HepG2 (cell line): ENCODE results near the gene GALNT16.

Experiments
- CCAR2 ChIP-seq: fragments of 200-400 bp; formaldehyde crosslinking; optimal IDR thresholded peaks from 2 replicates; pipeline ENCODE3; 2018; ENCODE audit warnings: low read depth, mild to moderate bottlenecking, low read length, moderate library complexity
- FOXA1 ChIP-seq, 2 experiments: fragments of 450-650 bp in 1 of 2; sonication (generic) in 1 of 2; formaldehyde crosslinking in 1 of 2; IDR thresholded peaks; 2 replicates each; pipeline versions ENCODE4 v1.4.0 to v1.6.1; 2016 to 2020; ENCODE audit warnings: missing genetic modification reagents in 1 of 2
- IKZF4 ChIP-seq: sonication (generic); formaldehyde crosslinking; IDR thresholded peaks from 2 replicates; pipeline ENCODE4 v1.5.1; 2020; ENCODE audit warnings: borderline replicate concordance, mild to moderate bottlenecking, low read depth, missing genetic modification reagents; ENCODE audit errors: not compliant biosample characterization
- NFYB ChIP-seq: sonication (generic); formaldehyde crosslinking; IDR thresholded peaks from 2 replicates; pipeline ENCODE4 v1.4.0; 2020; ENCODE audit warnings: missing genetic modification reagents
- POLR2AphosphoS5 ChIP-seq: IDR thresholded peaks from 2 replicates; pipeline ENCODE4 v1.6.1; 2012; ENCODE audit warnings: low read depth, low read length
- ZBTB26 ChIP-seq: IDR thresholded peaks from 2 replicates; pipeline ENCODE4 v1.6.1; 2016; ENCODE audit warnings: missing compliant biosample characterization, missing genetic modification reagents, borderline replicate concordance
- ZNF12 ChIP-seq: sonication (generic); formaldehyde crosslinking; IDR thresholded peaks from 2 replicates; pipeline ENCODE4 v1.5.0; 2020; ENCODE audit warnings: missing genetic modification reagents
- ZNF274 ChIP-seq: sonication (generic); formaldehyde crosslinking; IDR thresholded peaks from 2 replicates; pipeline ENCODE4 v1.5.1; 2020; ENCODE audit warnings: mild to moderate bottlenecking, missing genetic modification reagents
- TF ChIP-seq, protein P1 (sequence below): sonication (generic); formaldehyde crosslinking; IDR thresholded peaks from 2 replicates; pipeline ENCODE4 v1.5.0; 2020; ENCODE audit warnings: missing genetic modification reagents, mild to moderate bottlenecking, borderline replicate concordance
- TF ChIP-seq, protein P2 (sequence below): sonication (generic); formaldehyde crosslinking; IDR thresholded peaks from 2 replicates; pipeline ENCODE4 v1.5.0; 2020; ENCODE audit warnings: mild to moderate bottlenecking, missing genetic modification reagents, moderate library complexity

GRCh38 chr14:69363964-69364363 is 104.0 kb downstream of the GALNT16 start:
- TF ChIP-seq ZNF274 (CRISPR knock-in tag), result no peak
- TF ChIP-seq ZNF12 (CRISPR knock-in tag), result no peak
- TF ChIP-seq FOXA1 (IDR thresholded peaks at IDR 0.05), result no peak
- no peak for TF ChIP-seq FOXA1 (CRISPR knock-in tag; IDR thresholded peaks at IDR 0.05)
- TF ChIP-seq, protein P1, sequence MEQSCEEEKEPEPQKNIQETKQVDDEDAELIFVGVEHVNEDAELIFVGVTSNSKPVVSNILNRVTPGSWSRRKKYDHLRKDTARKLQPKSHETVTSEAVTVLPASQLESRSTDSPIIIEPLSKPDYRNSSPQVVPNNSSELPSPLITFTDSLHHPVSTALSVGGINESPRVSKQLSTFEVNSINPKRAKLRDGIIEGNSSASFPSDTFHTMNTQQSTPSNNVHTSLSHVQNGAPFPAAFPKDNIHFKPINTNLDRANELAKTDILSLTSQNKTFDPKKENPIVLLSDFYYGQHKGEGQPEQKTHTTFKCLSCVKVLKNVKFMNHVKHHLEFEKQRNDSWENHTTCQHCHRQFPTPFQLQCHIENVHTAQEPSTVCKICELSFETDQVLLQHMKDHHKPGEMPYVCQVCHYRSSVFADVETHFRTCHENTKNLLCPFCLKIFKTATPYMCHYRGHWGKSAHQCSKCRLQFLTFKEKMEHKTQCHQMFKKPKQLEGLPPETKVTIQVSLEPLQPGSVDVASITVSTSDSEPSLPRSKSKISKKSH, result no peak
- TF ChIP-seq CCAR2, result no peak
- TF ChIP-seq ZBTB26 (CRISPR knock-in tag), result no peak
- TF ChIP-seq, protein P2, sequence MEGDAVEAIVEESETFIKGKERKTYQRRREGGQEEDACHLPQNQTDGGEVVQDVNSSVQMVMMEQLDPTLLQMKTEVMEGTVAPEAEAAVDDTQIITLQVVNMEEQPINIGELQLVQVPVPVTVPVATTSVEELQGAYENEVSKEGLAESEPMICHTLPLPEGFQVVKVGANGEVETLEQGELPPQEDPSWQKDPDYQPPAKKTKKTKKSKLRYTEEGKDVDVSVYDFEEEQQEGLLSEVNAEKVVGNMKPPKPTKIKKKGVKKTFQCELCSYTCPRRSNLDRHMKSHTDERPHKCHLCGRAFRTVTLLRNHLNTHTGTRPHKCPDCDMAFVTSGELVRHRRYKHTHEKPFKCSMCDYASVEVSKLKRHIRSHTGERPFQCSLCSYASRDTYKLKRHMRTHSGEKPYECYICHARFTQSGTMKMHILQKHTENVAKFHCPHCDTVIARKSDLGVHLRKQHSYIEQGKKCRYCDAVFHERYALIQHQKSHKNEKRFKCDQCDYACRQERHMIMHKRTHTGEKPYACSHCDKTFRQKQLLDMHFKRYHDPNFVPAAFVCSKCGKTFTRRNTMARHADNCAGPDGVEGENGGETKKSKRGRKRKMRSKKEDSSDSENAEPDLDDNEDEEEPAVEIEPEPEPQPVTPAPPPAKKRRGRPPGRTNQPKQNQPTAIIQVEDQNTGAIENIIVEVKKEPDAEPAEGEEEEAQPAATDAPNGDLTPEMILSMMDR (CRISPR knock-in tag), result no peak
- TF ChIP-seq IKZF4 (CRISPR knock-in tag), result no peak
- no peak for TF ChIP-seq POLR2AphosphoS5
- no peak for TF ChIP-seq NFYB (CRISPR knock-in tag)
